ENCODE measurements around the gene VPS8.

Gene VPS8

DNA sequence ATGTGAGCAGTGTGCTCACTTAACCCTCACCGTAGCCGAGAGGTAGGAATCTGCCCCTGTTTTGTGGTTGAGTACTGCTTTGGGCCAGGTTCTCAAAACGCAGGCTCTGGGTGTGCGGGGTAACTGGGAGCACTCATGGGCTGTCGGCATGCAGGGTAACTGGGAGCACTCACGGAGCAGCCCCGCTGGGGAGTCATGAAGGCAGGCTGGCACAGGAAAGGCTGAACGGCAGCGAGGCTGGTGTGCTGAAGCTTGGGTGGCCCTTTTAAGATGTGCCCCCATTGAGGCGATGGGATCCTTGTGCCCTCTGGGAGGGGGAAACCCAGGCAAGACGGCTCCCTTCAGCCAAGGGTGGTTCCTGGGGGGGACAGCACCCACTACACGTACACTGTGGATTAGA is 44.6 kb upstream of the VPS8 start:
- TF ChIP-seq, protein P1, sequence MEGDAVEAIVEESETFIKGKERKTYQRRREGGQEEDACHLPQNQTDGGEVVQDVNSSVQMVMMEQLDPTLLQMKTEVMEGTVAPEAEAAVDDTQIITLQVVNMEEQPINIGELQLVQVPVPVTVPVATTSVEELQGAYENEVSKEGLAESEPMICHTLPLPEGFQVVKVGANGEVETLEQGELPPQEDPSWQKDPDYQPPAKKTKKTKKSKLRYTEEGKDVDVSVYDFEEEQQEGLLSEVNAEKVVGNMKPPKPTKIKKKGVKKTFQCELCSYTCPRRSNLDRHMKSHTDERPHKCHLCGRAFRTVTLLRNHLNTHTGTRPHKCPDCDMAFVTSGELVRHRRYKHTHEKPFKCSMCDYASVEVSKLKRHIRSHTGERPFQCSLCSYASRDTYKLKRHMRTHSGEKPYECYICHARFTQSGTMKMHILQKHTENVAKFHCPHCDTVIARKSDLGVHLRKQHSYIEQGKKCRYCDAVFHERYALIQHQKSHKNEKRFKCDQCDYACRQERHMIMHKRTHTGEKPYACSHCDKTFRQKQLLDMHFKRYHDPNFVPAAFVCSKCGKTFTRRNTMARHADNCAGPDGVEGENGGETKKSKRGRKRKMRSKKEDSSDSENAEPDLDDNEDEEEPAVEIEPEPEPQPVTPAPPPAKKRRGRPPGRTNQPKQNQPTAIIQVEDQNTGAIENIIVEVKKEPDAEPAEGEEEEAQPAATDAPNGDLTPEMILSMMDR (conservative IDR thresholded peaks at IDR 0.05; ENCODE audit: low read depth, low read length), result no peak
- no peak for DNase-seq (ENCODE audit: low read depth)
- no peak overlapping the region for H3K4me3 ChIP-seq (ENCODE audit: low read depth, low read length)

DNA sequence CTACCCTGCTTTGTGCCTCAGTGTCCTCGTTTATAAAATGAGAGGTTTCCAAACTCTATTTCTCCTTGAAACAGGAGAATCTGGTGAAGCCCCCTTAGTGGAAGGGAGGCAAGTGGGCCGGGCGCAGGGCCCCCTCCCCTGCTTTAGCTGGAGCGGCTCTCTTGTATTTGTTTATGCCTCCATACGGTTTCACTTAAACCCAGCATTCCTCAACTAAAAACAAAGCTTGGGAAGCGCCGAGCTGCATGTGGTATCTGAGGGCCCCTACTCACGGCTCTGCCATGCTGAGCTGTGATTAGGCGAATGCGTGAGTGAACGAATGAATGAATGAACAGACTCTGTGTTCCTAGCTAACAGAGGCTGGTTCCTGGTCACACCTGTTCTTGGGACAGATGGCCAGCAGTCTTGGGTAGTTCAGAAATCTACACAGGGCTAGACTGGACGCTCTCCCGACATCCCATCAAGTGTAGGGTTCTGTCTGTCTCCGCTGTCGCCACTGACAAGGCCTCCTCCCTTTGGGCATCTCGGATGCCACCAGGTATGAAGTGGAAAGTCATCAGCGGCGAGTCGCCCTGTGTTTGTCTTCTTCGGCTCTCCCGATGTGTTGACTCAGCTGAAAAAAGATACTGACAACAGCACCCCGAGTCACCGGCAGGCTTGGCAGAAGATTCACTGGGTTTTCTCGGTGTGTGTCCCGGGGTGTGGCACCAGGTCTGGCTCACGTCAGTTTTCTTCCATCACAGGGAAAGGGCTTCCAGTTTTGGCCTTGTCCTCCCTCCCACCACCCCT is 42.4 kb upstream of the VPS8 start:
- DNase-seq (ENCODE audit: low read depth), result no peak
- TF ChIP-seq, protein P1 (conservative IDR thresholded peaks at IDR 0.05; ENCODE audit: low read depth, low read length), result no peak

DNA sequence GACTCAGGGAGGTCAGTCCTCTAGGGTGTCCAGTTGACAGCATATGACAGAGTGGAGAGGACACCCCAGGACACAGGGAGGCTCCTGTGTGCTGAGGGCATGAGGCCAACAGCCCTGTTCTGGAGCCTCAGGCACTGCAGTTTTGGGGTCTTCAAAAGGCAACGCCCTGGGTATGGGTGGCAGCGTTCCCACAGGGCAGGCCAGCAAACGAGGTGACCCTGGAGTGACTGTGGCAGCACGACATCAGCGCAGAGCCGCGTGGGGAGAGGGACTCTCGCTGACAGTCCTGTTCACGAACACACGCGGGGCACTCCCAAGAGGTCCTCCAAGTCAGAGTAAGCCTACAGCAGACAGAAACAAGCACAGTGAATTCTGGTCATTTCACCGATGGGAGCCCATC is 41.4 kb upstream of the VPS8 start:
- no peak for DNase-seq (ENCODE audit: low read depth)
- no peak overlapping the region for H3K4me3 ChIP-seq (ENCODE audit: low read depth, low read length)
- TF ChIP-seq, protein P1 (conservative IDR thresholded peaks at IDR 0.05; ENCODE audit: low read depth, low read length), result no peak

More for the DNA sequence above, 42.4 kb upstream of the VPS8 start:
- no peak overlapping the region for H3K4me3 ChIP-seq (ENCODE audit: low read depth, low read length)

DNA sequence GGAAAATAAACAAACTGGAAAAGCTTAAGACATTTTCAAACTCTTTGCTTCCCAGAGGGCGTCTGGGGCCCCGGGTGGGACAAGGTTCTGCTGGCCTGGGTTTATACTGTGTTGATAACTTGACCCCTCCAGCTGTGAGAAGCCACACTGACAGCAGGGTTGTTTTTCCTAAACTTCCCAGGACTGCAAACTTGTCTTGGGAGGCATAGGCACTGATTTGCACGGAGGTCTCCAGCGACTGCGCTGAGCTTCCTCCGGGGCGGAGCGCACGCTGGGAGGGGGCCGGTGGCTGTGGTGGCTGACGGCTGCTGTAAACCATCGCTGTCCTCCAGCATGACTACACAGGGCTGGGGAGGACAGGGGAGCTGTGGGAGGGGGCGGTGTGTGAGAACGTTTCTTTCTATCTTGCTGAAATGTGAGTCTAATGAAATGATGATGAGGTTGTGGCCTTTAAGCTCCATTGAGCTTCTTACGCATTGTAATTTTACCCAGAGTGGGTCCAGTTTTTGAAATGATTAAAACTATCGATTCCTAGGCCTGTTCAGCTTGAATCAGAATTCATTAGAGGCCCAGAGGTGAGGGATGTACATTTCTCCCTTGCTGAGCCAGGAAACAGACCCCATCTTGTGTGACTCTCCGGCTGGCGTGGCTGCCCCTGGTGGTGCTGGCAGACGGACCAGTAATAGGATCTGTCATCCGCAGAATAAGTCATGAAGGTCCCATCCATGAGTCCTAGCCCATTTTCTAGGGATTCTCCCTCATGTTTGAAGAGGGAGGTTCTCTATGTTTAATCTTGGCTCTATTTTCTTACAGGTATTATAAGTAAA is 40.5 kb upstream of the VPS8 start:
- H3K4me3 ChIP-seq (ENCODE audit: low read depth, low read length), result no peak overlapping the region
- no peak for DNase-seq (ENCODE audit: low read depth)
- TF ChIP-seq, protein P1 (conservative IDR thresholded peaks at IDR 0.05; ENCODE audit: low read depth, low read length), result no peak

DNA sequence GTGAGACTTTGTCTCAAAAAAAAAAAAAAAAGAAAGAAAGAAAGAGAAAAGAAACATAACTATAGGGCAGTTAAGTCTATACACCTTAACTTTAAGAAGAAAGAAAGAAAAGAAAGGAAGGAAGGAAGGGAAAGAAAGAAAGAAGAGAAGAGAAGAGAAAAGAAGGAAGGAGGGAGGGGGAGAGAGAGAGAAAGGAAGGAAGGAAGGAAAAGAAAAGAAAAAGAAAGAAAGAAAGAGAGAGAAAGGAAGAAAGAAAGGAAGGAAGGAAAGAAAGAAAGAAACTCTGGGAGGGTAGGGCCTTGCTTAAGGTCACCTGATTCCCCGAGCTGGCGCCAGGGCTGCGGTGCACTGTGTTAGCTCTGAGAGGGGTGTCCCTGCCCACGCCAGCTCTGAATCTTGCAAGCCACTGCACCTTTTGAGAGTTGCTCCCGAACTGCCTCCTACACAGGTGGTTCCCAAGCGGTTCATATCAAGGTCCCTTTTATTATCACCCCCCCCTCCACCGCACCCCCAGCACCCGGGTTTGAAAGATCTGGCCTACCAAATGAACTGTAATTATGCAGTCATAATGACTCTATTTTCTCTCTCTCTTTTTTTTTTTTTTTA is 39.2 kb upstream of the VPS8 start:
- no peak for DNase-seq (ENCODE audit: low read depth)
- no peak overlapping the region for H3K4me3 ChIP-seq (ENCODE audit: low read depth, low read length)
- TF ChIP-seq, protein P1 (conservative IDR thresholded peaks at IDR 0.05; ENCODE audit: low read depth, low read length), result no peak

DNA sequence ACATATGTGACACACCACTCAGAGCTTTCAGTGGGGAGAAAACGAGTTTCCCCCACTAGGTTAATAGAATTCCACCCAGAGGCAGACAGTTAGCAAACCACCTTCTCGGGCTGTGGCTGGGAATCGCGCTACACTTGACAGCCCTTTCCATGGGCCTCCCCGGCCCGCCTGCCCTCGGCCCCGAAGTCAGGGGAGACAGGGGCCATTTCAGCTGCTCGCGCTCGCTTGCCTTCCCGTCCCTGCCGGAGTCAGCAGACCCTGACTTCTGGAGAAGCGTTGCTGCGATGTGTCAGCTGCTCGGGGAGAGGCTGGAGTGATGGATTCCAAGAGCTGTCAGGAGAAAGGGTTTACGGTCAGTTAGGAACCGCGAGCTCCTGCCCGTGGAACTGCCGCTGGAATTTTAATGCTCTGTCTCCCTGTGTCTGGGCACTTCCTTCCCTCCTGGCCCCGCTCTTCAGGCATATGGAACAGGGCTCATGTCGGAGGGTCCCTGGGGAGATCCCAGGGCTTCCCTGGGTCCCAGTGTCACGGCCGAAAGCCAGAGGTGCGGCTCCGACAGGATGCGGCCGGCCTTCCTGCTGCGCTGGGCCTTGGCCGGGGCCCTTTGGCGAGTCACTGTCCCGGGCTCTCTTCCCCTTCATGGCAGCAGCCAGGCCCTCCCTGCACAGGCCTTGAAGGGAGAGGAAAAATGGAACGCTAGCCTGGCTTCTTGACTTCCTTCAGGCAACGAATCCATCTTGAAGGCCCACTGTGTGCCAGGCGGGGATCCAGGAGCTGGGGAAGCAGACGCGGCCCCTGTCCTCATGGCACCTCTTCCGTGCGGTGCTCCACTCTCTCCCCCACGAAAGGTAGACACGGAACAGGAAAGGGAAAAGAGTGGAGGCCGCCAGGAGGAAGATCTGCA is 38.4 kb upstream of the VPS8 start:
- no peak overlapping the region for H3K4me3 ChIP-seq (ENCODE audit: low read depth, low read length)
- DNase-seq (ENCODE audit: low read depth), result no peak
- TF ChIP-seq, protein P1 (conservative IDR thresholded peaks at IDR 0.05; ENCODE audit: low read depth, low read length), result no peak

Data from choroid plexus epithelial cell (primary cell).